HG03159 (cell line): Measurements from ENCODE around the gene BRF1.

Experiments used
- ATAC-seq: cut with Tn5 transposase; IDR thresholded peaks from one replicate; pipeline ENCODE4 v1.9.1; 2021; ENCODE audit warnings: mild to moderate bottlenecking, moderate library complexity; ENCODE audit not compliant: unreplicated experiment

BRF1 gene

DNA sequence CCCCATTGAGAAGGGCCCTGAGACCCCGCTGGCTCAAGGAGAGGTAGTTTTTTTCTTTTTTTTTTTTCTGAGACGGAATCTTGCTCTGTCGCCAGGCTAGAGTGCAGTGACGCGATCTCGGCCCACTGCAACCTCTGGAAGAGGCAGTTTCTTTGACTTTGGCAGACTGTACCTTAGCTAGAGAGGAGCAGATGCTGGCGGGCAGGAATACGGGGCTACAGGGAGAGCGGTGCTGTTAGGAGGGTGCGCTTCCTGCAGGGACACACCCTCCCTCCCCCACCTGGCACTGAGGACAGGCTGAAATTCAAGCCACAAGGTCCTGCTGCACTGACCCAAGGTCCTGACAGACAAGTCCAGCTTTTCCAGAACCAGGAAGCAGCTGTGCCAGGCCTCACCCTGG lies 87.4 kb downstream of the BRF1 start:
- no peak for ATAC-seq

DNA sequence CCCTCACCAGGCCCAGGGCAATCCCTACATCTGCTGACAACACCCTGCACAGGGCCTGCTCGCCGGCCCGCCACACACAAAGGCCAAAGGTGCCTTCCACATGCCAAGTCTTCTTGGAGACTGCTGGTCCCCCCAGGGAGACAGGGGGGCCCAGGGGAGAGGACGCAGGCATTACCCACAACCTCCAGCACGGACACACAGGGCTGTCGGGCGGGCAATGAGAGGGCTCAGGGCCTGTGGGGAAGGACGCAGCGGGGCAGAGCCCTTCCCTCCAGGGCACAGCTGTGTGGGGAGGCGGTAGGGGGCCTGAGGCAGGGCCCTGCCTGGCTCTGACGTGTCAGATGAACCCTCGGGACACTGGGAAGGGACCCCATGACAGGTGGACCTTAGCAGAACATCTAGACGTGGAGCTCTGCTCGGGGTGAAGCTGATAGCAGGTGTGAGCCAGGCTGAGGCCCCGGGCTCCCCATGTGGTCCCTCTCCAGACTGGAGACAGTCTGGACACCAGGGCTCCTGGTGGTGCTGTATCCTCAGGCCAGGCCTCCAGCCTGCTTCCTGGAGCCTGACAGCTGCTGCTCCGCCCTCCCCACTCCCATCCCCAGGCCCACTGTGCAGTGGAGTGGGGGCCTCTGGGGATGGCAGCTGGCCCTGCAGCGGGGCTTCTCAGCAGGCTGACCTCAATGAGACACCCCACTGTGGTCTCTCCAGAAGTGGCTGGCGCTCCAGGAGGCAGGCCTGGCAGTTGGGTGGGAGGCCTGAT lies 88.1 kb downstream of the BRF1 start:
- ATAC-seq, result no peak

DNA sequence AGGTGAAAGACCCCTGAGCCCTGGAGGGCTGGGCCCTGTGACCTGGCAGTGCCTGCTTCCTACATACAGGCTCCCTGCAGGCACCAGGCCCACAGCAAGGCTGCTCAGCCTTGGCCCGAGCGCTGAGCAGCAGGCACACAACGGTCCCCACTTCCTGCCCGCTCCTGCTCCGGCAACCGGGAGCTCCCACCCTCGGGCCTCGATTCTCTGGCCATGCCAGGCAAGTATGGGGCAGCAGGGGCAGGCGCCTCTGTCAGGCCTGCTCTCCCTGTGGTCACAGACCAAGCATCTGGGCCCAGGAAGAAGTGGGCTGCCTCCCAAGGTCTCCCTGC lies 89.1 kb downstream of the BRF1 start:
- ATAC-seq, result no peak

DNA sequence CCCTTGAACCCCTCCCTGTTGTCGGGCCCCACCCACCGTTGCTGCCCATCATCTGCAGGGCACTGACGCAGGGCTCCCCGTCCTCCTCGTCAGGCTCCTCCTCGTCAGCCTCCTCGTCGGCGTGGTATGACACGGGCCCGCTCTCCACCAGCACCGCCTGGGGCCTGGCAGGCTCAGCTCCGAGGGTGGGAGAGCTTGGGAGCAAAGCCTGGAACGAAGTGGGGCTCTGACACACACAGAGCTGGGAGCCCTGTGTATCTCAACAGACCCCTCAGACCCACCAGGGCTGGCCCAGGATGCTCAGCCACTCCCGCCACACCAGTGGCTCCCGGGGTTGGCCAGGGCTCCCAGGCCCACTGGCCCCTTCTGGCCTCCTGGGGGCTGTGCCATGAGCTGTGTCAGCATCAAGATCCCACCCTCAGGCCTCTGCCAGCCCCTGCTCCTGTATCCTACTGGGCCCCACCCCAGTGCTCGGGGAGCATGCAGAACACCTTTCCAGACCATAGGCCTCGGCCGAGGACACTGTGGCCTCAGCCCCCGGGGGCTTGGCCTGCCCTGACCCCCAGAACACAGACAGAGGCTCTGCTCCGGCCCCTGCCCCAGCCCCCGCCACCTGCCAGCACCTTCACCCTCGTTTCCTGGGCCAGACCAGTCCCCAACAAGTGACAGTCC lies 89.6 kb downstream of the BRF1 start:
- ATAC-seq, result no peak

DNA sequence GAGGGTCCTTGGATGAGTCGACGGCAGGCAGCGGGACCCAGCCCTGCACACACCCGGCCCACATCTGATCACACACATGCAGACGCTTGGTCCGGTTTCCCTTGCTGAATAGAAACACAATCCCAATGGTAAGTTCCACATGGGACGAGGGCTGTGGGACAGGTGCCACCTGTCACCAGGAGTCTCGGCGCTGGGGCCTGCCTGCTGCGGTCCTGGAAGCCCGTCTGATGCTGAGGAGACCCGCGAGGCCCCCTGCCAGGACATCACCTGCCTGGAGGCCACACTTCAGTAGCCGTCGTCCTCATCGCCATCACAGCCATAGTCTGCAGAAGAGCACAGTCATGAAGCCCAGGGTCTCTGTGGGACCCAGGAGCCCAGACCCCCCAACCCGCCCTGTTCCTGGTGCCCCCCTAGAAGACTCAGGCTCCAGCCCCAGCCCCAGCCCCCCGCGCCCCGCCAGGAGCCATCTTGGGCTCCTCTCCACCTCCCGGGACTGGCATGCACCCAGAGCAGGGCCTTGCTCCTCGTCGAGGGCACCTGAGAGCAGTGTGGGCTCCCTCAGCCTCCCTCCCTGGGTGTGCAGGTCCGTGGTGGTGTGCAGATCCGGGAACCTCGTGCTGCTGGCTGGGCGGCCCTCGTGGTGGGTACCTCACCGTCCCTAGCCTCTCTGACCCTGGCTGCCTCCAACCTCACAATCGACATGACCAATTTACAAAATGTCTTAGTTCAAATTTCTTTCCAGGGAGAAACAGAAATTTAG lies 90.4 kb downstream of the BRF1 start:
- ATAC-seq, result no peak

DNA sequence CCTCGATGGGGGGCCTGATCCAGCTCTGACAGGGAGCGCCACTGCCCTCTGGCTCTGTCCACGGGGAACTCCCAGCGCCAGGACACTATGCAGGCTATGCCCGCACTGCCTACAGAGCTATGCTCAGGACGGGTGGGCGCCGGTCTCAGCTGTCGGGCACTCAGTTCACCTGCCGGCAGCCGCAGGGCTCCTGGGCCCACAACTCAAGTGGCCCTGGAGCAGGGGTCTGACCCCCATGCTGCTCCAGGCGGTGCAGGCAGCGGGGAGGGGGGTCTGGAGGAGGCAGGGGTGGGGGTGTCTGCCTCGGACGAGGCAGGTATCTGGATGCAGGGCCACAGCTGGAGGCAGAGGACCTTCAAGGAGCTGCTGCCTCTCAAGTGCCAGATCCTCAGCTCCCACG lies 91.2 kb downstream of the BRF1 start:
- ATAC-seq, result no peak

DNA sequence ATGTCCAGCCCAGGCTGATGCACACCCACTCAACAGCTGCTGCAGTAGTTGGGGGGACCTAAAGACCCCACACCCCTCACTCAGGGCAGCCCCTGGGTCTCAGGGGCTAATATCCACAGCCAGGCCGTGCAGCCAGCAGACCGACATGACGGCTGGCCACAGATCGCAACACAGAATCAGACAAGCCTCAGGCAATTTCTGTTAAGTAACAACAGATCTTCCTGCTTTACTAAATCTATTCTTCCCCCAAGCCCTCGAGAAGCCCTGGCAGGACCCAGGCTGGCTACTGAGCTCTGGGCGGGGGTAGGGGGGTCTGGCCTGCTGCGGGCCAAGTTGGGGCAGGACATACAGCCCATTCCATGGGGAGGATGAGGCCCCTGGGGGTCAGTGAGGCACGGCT lies 91.7 kb downstream of the BRF1 start:
- no peak for ATAC-seq

DNA sequence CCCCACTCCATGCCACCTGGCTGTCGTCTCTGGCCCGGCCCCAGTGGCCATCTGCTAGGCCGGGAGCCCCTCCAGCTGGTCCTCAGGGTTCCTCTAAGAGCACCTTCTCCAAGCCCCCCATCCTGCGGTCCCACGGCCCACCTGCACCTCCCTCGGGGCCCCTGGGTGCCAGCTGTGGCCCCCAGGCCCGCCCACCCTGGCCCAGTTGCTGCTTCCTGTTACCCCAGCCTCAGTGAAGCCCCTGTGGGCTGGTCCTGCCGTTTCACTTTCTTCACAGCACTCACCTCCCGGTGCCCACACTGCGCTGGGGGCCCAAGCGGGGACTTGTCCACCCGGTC lies 92.1 kb downstream of the BRF1 start:
- ATAC-seq, result no peak

DNA sequence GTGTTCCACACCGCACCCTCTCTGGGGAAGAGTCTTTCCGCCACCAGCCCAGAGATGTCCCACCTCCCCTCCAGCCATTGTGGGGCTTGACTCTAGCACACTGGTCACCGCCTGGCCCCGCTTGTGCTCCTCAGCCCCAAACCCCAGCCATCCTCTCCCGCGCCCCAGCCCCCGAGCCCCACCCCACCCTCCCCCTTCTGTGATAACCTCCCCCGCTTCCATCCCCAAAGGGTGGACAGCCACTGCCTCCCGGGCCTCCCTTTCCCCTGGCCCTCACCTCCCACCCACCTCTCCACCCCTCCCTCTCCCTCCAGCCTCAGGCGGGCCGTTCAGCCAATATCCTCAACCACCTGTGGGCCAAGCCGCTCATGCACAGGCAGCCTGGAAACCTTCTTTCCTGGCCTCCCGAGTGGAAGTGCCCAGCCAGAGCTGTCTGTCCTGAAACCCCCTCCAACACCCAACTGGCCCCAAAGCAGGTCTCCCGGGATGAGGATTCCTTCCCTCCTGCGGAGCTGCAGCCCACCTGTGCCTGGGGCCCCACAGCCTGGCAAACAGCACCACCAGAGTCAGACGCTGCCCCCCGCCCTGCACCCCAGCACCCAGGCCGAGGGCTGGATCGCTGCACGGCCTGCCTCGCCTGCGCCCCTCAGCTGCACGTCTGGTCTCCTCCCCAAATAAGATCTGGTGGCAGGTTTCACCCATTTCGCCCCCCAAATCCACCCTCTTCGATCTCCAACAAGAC lies 92.6 kb downstream of the BRF1 start:
- ATAC-seq, result no peak

DNA sequence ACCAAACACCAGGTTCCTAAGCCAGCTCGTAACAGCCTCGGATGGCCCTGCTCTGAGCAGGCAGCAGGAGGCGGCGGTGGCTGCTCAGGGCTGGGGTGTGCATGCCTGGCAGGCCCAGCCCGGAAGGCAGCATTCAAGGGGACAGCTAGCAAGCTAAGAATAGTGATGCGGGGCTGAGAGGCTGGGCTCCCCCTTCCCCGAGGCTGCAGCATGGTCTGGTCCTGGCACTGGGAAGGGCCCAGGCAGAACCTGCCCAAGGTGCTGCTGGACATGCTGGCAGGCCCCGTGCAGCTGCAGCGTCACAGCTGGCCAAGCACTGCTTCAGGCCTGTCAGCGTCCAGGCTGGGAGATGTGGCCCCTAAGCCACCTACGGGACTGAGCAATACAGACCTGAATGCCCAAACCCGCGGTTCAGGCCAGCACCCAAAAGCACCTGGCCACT lies 93.3 kb downstream of the BRF1 start:
- ATAC-seq, result no peak

DNA sequence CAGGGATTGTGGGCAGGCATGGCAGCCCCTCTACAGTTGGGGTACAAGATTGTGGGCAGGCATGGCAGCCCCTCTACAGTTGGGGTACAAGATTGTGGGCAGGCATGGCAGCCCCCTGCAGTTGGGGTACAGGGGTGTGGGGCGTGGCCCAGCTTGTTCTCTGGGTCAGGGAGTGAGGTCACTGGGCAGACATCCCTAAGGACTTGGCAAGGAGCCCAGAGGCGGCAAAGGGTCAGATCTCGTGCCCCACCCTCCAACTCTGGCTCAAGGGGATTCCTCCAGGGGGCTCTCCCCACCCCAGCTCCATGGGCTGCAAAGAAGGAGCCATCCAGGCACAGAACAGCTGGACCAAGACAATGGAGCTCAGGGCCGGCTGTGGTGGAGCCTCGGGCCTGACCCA lies 93.9 kb downstream of the BRF1 start:
- ATAC-seq, result no peak

DNA sequence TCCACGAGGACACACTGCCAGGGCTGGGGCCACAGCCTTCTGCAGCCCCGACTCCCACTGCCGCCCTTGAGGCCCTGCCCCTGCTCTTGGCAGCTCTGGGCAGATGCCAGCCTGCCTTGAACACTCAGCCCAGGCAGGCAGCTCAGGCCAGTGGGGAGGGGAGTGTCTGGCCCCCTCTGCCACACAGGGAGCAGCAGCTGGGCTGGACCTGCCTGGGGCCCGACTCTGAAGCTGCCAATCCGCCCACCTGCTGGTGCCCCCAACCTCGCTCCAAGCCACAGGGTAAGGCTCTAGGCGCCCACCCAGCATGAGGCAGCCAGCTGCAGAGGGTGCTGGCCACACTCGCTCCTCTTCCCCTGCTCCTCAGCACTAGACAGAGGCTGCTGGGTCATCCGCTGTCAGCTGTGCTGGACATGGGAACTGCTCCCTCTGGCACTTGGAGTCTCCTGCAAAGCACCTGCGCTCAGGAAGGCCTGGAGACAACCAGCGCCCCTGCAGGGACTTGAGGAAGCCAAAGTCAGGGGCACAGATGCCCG lies 95.1 kb downstream of the BRF1 start:
- ATAC-seq, result no peak

DNA sequence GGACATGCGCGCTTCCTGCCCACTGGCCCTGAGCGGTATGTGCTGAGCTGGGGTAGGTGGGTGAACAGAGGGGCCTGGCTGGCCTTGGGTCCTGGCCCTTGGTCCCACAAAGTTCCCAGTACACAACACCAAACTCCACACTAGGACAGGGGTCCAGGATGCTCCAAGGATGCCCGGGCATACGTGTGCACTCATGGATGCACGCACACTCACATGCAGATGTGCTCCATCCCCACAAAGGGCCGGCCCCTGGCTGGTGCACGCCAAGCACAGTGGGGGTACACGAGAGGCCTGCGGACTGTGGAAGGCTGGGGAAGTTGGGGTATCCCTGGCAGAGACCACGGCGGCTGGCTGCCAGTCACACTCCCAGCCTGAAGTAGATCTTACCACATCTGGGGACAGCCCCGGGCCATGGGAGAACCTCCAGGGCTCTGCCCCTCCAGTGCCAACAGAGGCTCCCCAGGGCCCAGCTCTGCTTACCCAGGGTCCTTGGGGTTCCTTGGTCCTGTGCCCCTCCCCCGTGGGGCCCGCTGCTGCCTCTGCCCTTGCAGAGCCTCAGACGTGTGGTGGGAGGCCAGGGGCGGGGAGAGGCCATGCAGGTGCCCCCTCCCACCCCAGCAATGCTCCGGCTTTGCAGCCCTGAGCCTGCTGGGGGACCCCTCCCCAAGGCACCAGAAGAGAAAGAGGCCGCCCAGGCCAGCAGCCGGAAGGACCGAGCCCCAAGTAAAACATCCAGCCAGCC lies 95.7 kb downstream of the BRF1 start:
- no peak for ATAC-seq

DNA sequence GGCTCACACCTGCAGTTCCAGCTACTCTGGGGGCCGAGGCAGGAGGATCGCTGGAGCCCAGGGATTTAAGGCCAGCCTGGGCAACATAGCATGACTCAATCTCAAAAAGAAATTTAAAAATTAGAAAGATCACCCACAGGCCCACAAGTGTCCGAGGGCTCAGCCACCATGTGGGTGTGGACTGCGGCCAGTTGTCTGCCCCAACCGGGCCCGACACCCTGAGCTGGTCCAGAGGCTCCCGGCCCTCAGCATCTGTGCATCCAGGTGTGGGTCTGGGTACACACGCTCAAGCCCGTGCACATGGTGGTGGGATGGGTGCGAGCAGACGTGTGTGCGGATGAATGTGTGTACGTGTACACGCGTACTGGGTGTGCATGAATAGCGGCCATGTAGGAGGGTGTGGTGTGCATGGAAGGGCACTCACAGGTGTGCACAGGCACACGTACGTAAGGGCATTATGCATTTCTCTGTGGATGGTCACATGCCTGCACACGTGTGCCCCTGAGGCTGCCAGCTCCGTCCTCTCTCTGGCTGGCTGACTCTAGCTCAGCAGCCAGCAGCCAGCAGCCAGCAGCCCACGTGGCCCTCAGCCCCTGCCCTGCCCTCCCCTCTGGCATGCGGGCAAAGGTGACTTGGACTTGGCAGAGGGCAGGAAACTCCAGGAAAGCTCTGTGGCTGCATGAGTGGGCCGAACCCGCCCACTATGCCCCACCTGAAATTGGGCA lies 96.4 kb downstream of the BRF1 start:
- ATAC-seq, result no peak

DNA sequence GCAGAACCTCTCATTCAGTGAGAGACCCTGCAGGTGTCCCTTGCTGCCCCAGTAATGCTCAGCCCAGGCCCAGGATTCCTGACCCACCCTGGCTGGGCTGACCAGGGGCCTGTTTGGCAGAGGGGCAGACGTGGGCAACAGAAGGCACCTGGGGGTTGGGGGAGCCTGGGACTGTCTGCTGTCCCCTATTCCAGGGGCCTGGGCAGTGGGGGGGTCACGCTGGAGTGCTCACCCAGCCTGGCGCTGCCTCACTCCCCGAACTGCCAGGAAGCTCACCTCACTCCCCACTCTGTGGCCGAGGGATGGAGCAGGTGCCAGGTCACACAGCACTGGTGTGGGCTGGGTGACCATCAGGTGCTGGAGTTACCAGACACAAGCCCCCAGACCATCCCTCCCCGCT lies 97.1 kb downstream of the BRF1 start:
- ATAC-seq, result no peak

DNA sequence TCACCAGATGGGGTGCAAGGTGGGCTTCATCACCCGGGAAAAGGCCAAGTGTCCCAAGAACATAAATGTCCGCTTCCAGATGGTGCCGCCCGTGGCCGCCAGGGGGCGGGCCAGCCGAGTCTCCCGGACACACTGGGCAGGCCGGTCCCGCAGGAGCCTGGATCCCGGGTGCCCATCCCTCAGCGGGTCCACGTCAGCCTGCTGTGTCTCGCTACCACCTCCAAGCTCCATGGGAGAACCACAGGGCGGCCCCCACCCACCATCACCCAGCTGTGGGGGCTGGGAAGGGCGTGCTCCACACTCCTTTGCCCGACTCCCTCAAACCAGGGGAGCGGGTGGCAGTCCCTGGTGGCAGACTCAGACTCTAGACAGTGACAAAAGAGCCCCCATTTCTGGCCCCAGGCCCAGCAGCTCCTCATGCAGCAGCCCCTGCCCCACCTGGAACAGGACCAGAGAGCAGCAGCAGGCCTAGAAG lies 97.7 kb downstream of the BRF1 start:
- no peak for ATAC-seq

DNA sequence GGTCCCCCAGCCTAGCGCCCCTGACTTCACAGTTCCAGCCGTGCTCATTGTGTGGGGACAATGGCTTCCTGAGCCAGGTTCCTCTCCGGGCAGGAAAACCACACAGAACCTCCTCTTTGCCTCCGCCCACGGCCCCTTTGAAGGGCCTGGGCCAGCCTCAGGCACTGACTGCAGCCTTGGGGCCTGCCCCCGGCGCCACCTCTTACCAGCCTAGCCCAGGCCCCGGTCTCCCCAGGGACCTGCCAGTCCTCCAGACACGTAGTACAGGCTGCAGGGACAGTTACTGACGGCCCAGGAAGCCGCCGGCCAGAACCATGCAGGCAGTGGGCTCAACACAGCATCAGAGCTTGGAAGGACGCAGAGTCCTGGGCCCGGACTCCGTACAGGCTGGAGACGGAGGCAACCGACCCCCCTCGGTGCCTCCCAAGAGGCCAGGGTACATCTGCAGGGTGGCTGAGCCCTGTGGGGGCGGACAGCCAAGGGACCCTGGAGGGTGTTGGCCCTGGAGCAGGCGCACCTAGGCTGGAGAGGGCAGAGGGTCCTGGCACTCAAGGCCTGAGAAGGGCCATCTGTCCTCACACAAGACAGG lies 98.8 kb downstream of the BRF1 start:
- no peak for ATAC-seq

DNA sequence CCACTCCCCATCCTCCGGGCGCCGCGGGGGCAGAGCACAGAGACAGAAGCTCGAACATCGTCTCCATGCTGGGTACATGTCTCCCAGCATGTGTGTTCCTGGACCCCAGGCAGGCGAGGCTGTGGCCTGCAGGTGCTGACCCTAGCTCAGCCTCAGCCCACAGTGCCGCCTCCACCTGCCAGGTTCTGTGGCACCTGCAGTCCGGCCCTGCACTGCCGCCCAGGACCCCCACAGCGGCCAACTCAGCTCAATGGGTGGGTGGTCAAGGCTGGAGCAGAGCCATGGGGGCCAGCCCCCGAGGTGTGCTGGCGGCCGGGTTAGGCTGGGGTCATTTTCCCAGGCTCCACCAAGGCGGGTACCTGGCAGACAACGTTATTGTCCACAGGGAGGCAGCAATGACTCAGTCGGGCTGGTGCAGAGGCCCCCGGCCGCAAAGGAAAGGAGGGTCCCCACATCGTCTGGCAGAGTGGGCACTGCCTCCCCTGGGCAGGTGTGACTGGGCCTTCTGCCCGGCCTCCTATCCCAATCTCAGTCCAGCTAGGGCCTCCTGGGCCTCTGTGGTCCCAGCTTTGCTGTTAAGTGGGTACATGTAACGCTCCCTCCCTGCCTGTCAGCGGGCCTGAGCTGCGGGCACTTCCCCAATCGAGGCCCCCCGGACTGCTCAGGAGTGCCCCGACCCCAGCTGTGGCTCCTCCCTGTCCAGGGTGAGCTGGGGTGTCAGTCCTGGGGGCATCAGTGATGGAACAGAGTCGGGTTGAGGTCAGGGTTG lies 99.5 kb downstream of the BRF1 start:
- no peak for ATAC-seq

DNA sequence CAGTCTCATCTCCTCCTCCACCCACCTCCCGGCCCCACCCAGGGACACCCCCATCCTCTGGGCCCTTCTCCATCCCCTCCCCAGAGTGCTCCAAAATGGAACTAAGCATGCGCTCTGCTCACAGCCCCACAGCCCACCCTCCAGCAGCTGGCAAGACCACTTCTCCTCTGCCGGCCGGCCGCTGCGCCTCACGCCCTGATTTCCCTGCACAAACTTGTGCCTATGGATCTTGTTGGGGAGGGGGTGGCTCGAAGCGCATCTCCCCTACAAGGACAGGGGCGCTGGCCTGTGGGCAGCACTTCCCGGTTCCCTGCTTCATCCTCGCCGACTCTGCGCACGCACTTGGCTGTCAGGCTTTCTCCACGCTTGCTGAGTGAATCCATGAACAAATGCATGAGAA lies 100.2 kb downstream of the BRF1 start:
- ATAC-seq, result no peak
